Medulla oblongata (tissue), 1 donor: Measurements from ENCODE around the gene KCTD2.

ENCODE experiments used
- DNase-seq: peaks from one replicate; pipeline ENCODE4 v3.0.0-alpha.2; 2015; ENCODE audit errors: extremely low spot score

The KCTD2 gene

GRCh38 chr17:75099881-75100595 is 53.0 kb downstream of the KCTD2 start:
- DNase-seq = no peak

GRCh38 chr17:75102385-75102821 is 55.4 kb downstream of the KCTD2 start:
- DNase-seq = peak; percentile 39

- DNase-seq = no peak
Measured at GRCh38 chr17:75103601-75104554, 56.9 kb downstream of the KCTD2 start.

GRCh38 chr17:75105126-75106080 is 58.4 kb downstream of the KCTD2 start:
- no peak for DNase-seq

GRCh38 chr17:75108193-75108592 is 61.2 kb downstream of the KCTD2 start:
- DNase-seq = no peak

GRCh38 chr17:75109046-75109406 is 62.0 kb downstream of the KCTD2 start:
- no peak for DNase-seq

- peak; percentile 85 for DNase-seq
Measured at GRCh38 chr17:75109407-75110233, 62.6 kb downstream of the KCTD2 start, which contains the start of gene ARMC7. ARMC7 (plus strand) TSS chr17:75109969; CDS start chr17:75110289, 320 bp downstream.

- no peak for DNase-seq
Measured at GRCh38 chr17:75110234-75110937, 63.4 kb downstream of the KCTD2 start.

- no peak for DNase-seq
Measured at GRCh38 chr17:75111777-75112335, 64.8 kb downstream of the KCTD2 start.

GRCh38 chr17:75113798-75114551 is 67.0 kb downstream of the KCTD2 start:
- peak; percentile 95 for DNase-seq

GRCh38 chr17:75114552-75115314 is 67.7 kb downstream of the KCTD2 start:
- no peak for DNase-seq
